ENCODE results near the gene PIP4P1.
A peak's percentile ranks its signal among the peaks of the same experiment; 100 is the strongest.

PIP4P1 gene

DNA sequence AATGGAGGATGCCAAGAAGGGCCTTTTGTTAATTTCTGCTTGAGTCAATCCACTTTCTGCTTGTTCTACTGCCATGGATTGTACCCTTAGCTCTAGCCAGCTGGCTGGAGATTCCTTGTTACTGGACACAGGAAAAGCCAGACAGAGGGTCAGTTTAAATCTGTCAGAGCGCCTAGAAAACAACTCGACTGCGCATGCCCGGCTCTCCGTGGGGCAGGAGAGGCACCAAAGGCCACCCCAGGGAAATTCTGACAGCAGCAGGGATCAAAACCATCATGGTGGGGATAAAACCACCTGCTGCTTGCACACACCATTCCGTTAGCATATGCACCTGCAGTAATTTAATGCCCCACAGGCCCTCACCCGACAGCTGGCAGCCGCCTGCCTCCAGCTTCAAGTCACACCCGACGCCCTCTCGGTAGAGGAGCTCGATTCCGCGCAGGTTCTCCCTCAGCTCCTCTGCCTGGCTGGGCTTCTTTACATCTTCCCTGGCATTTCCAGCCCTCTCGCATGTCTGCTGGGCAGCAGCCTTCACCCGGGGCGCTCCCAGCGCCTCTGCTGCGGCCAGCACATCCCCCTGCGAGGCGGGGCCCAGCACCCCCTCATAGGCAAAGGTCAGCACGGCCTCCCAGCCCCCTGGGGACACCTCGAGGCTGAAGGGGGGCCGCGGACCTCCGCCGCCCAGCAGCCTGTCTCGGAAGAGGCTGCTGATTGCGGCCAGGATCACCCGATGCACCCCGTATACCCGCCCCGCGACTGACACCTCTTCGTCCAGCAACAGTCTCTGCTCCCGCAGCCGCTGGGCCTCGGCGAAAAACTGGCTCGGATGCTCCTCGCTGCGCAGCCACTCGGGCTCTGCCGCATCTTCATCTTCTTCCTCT lies 26.3 kb downstream of the PIP4P1 start:
- DNase-seq: no peak

GRCh38 chr14:20429801-20430669 lies 31.2 kb downstream of the PIP4P1 start:
- no peak for DNase-seq

- no peak for DNase-seq
These were observed 32.4 kb downstream of the PIP4P1 start for GRCh38 chr14:20428802-20429201.

DNA sequence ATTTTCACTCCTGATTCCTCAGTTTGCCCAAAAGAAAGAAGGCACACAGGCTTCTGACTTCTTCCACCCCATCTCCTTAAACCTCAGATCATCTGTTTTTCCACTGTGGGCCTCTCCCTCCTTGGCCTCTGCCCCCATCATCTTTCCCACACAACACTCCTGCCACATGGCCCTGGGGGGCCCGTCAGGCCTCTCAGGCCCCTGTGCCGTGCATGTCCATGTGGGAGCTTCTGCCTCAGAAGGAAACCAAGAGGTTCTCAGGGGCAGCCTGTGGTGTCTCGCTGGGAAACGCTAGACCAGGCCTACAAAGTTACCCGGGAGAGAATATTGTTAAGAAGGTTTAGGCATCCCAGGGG lies 33.2 kb downstream of the PIP4P1 start:
- DNase-seq: no peak

GRCh38 chr14:20427231-20428009 lies 33.8 kb downstream of the PIP4P1 start:
- DNase-seq: no peak

DNA sequence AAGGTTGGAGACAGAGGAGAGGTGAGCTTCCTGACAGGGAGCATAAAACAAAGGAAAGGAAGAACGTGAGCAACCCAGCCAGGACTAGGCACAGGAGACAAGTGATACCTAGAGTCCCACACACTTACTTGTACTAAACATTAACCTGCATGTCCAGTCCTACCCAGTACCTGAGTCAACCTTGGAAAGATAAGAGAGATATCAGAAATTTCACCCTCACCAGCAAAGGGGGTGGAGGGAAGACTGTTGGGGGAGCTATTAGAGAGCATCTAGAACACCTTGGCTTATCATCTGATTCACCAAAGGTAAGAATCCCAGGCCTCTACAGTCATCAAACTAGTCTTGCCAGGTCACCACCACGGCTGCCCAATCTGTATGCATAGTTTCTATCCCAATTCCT lies 36.4 kb downstream of the PIP4P1 start:
- no peak for DNase-seq

GRCh38 chr14:20422886-20423285 lies 38.3 kb downstream of the PIP4P1 start:
- no peak for DNase-seq

GRCh38 chr14:20421267-20421666 lies 40.0 kb downstream of the PIP4P1 start:
- no peak for DNase-seq

DNA sequence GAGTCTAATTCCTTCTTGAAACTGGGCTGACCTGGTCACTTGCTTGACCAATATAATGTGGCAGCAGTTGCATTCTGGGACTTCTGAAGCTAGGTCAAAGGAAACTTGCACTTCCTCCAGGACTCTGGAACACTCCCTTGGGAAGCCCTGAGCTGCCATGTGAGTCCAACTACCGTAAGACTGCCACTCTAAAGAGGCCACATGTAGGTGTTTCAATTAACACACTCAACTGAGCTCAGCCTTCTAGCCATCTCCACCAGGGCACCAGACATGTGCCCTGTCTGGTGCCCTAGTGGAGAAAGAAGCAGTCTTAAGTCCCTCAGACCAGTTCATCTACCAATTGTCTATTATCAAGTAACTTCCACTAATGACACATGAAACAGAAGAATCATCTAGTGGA lies 41.8 kb downstream of the PIP4P1 start:
- DNase-seq: no peak

- DNase-seq: no peak
These were observed 42.7 kb downstream of the PIP4P1 start for GRCh38 chr14:20418501-20418909.

GRCh38 chr14:20417250-20418186 lies 43.7 kb downstream of the PIP4P1 start:
- DNase-seq: no peak

DNA sequence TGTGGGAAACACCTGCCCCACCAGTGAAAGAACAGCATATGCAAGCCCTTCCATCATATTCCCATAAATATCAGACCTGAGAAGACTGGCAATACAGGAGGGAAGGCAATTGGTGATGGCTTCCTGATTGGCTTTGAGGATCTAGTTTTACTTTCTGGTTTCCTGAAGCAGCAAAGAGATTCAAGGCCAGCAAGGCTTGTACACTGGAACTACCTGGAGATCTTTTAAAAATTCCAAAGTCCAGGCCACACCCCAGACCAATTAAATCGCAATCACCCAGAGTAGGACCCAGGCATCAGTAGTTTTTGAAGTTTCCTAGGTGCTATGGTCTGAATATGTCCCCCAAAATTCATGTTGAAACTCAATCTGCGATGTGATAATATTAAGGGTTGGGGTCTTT lies 45.0 kb downstream of the PIP4P1 start:
- DNase-seq: no peak

GRCh38 chr14:20415782-20416206 lies 45.4 kb downstream of the PIP4P1 start:
- peak; percentile 73 for DNase-seq

DNA sequence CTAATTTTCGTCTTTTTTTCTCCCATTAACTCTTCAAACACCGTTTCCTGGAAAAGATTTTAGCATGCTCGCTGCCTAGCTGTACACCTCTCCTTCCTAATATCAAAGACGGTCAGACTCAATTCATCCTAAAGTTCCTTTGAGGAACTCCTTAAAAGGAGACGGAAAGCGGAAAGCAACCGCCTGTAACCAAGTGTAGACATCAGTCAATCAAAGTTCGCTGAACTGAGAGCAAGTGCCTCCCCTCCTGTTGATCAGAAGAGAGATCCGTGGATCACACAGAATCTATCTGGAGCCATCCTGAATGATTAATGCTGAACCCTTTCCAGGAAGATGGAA lies 47.5 kb downstream of the PIP4P1 start:
- DNase-seq: peak; percentile 48

- DNase-seq: peak; percentile 71
These were observed 48.1 kb downstream of the PIP4P1 start, which contains the start of gene TEP1 for GRCh38 chr14:20412876-20413743. TSS of gene TEP1 (minus strand) at chr14:20413501. CDS start at chr14:20408439, 5,062 bp downstream.

GRCh38 chr14:20412411-20412810 lies 48.8 kb downstream of the PIP4P1 start:
- DNase-seq: peak; percentile 52

- no peak for DNase-seq
These were observed 52.0 kb downstream of the PIP4P1 start for GRCh38 chr14:20409226-20409625.
